HG03571 (cell line): ENCODE data around the gene C22orf23.
A peak's percentile ranks its signal among the peaks of the same experiment; 100 is the strongest.

ENCODE experiments used
- ATAC-seq: cut with Tn5 transposase; IDR thresholded peaks from one replicate; pipeline ENCODE4 v1.9.1; 2021; ENCODE audit not compliant: unreplicated experiment

C22orf23 gene

DNA sequence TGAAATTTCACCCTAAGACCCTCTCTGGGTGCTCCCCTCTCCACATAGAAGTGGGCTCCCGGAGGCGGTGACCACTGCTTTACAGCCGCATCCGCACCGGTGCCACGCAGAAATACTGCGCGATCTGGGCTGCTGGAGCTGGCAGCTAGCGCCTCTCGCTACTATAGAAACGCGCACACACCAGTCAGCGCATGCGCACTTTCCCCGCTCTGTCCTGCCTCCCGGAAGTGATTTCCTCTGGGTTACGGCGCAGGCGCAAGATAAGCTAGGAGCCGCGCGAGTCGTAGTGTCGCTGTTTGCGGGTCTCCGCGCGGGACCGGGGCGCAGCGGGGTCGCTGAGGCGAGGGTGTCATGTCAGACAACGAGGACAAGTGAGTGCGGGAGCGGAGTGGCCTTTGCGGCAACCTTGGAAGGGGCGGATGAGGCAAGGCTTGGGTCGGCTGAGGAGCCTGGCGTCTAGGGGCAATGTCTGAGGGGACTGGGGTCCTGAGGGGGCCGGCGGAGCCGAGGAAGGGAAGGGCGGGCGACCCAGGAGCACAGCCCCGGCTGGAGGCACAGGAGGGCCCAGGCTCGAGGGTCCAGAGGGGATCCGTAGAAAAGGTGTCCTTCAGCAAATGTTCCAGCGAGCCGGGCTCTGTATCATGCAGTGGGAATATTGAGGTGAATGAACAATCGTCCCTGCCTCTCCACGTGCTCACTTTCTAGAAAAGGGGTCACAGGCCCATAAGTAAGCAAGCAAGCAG is at the start of gene C22orf23, which contains the start of gene POLR2F:
Gene C22orf23, minus strand, starts transcription at position 165 of the 743 bp plus-strand sequence. CDS start 452 bp downstream, outside the sequence.
Gene POLR2F, plus strand, starts transcription at position 263 of the 743 bp plus-strand sequence. Its CDS starts 89 bp downstream, at position 352.
- peak; percentile 83 for ATAC-seq

DNA sequence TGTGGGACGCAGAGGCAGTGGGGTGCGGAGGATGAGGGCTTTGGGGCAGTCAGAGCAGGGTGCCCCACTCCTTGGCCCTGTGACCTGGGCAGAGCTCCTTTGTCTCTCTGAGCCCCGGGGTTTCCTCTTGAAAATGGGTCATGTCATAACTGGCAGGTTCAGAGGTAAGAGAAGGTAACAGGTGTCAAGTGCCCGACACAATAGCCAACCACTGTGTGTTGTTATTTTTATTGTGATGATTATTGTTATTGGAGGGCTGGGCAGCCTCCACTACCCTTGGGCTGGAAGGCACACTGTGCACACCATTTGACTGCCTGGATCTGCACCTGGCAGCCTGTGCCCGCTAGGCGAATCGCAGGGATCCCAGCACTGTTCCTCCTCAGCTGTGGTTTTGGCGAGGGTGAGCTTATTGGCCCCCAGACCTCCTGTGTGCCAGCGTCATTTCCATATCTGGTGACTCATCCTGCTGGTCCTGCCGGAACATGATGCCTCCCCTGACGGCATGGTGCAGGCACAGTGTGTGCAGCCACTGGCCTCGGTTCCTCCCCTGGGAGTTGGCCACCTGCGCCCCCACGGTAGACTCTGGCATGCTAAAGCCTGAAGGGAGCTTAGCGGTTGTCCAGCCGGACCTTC is 46.4 kb upstream of the C22orf23 start:
- ATAC-seq, result no peak

DNA sequence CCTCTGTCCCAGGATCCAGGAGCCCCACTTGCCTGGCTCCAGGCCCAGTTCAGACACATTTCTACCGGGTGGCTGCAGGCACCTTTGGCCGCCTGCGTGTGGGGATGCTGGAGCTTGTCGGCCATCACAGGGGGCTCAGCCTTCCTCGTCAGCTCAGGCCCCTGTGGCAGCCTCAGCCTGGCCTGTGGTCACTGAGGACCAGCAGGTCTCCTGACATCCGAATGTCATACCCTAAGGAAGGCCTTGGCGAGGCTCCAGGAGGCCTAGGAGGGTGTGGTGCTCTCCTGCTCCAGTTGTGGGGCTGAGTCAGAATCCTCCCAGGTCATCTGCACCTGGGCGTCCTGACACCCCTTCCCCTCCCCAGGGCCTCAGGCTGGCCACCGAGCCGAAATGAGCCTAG is 45.8 kb upstream of the C22orf23 start:
- no peak for ATAC-seq

DNA sequence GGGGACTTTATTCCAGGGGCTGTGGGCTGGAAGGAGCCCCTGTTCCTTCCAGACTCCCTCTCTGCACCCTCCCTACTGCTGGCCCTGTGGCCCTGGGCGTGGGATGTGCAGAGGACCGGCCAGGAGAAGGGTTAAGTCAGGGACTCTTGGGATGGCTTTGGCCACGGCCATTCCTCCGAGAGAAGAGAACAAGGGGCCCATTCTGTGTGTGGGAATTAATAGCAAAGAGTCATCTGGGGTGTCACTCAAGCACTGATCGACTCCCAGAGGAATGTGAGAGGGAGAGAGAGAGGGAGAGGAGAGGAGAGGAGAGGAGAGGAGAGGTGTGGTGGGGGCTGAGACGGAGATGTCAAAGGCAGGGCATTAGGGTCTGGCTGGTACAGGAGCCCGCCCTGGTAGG is 45.1 kb upstream of the C22orf23 start:
- ATAC-seq, result no peak

DNA sequence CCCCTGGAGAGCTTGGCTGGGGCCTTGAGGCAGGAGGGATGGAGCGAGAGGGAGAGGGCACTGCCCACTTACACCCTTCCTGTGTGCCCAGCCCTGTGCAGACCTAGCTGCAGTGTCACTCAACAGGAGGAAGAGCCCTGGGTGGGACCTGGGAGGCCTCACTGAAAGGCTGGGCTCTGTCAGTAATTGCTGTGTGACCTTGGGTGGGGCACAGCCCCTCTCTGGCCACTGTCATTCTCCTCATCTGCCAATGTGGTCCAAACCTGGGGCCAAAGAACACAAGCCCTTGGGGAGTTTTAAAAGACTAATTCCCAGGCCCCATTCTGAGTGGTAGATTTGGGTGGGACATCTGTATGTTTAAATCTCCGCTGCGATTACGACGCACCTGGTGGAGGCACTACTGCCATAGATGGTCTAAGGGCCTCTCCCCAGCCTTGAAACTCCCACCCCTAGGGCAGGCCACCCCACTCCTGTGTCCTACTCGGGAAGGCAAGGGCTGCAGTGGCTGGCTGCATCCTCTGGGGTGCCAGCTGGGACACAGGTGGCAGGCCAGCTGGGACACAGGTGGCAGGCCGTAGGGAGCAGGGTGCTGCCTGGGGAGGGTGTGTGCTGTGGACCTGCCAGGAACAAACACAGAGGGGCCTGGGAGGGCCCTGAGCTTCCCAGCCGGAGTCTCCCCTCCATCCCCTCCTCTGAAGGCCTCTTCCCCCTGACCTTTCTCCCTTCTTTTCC is 43.3 kb upstream of the C22orf23 start:
- ATAC-seq, result no peak

DNA sequence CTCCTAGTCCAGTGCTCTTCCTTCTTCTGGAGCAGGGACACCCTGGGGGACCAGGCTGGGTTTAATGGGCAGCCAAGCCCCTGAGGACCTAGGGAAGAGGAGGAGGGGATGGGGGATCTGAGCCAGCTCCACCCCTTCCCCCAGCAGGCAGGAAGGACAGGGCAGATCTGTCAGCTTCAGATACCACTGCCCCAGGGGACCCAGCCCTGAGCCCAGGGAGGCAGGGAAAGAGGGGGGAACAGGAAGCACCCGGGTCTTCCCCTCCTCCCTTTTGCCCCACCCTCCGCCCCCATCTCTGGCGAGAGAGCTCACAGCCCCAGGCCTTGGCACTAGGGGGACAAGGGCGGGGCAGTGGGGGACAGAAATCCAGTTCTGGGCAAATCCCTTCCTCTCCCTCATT is 42.7 kb upstream of the C22orf23 start:
- ATAC-seq, result no peak

DNA sequence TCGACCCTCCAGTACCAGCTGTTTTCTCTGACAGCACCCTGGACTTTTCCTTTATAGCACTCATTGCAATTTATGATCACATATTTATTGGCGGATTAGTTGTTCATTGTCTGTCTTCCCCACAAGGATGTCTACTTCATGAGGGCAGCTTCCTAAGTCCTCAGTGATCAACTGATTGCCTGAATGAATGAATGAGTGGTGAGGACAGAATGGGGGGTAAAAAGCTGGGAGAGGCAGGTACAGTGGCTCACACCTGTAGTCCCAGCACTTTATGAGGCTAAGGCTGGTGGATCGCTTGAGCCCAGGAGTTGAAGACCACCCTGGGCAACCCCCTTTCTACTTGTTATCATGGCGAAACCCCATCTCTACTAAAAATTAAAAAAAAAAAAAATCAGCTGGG is 42.1 kb upstream of the C22orf23 start:
- no peak for ATAC-seq

DNA sequence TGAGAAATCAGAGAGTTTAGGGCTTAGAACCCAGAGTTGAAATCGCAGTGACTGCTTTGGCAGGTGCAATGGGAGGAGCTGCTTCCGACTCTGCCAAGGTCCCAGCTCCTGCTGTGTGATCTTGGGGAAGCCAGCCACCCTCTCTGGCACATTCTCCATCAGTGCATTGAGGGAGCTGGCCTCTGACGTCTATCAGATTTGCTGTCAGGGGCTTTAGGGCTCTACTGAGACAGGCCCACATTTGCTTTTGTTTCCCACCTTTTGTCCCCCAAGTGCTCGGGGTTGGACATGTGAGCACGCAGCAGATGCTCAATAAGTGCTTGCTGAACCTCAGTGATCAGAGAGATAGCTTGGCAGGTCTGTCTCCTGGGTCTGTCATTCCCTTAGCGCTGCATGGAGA is 41.6 kb upstream of the C22orf23 start:
- no peak for ATAC-seq

DNA sequence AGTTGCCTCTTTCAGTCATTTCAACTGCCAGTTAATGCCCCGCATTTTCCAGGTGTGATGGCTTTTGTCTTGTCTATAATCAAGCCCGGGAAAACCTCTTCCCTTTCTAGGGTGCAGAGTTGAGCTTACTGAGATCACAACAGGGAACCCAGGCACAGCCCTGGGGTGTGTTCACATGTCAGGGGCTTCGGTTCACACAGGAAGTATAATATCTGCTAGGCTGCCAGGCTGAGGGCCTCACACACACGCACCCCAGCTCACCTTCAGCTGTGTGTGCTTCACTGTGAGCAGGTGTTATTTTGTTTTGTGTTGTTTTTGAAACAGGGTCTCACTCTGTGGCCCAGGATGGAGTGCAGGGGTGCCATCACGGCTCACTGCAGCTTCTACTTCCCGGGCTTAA is 40.6 kb upstream of the C22orf23 start:
- ATAC-seq, result no peak

DNA sequence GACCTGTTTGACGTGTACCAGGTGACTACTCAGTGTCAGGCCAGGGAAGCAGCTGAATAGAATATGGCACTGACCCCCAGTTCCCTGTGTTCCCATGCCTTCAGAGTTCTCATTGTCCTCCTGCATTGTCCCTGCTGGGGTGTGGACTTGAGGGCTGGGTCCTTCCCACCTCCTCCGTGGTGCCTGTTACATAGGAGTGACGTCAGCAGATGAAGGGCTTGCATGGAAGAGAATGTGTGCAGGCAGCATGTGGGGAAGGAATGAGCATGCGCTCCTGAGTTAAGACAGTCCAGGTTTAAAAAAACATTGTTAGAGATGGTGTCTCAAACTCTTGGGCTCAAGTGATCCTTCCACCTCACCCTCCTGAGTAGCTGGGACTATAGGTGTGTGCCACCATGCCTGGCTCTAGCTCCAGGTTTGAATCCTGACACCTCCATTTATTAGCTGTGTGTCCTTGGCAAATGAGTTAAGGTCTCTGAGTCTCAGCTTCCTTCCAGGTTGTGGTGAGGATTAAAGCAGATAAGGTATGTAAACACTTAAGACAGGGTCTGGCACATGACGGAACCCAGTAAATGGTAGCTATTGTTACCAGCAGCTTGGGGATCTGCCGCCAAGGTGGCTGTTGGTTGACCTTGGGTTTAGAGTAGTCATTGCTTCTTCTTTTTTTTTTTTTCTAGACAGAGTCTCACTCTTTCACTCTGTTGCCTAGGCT is 38.5 kb upstream of the C22orf23 start:
- no peak for ATAC-seq

DNA sequence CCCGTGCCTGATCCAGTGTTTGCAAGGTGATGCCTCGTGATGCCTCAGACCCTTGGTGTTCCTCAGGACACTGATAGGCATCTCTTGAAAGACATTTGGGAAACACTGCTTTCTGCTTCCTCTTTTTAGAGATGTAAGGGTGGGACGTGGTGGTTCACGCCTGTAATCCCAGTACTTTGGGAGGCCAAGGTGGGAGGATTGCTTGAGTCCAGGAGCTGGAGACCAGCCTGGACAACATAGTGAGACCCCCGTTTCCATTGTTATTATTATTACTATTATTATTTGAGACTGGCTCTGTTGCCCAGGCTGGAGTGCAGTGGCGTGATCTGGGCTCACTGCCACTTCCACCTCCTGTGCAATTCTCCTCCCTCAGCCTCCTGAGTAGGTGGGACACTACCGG is 37.5 kb upstream of the C22orf23 start:
- no peak for ATAC-seq

DNA sequence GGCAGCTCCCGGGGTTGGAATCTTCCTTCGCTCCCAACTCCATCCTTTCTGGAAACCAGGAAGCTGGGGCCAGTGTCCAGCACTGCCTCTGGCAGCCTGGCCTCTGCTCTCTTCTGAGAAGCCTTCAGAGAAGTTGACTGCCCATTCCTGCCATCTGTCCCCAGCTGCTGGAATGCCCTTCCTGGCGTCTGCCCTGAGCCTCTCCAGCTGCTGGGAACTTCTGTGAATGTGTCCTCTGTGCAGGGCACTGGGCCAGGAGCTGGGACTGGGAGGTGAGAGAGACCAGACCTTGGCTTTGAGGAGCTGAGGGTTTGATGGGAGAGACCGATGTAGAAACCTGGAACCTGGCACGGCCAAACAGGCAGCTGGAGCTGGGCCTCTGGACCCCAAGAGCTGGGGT is 36.9 kb upstream of the C22orf23 start:
- ATAC-seq, result no peak

DNA sequence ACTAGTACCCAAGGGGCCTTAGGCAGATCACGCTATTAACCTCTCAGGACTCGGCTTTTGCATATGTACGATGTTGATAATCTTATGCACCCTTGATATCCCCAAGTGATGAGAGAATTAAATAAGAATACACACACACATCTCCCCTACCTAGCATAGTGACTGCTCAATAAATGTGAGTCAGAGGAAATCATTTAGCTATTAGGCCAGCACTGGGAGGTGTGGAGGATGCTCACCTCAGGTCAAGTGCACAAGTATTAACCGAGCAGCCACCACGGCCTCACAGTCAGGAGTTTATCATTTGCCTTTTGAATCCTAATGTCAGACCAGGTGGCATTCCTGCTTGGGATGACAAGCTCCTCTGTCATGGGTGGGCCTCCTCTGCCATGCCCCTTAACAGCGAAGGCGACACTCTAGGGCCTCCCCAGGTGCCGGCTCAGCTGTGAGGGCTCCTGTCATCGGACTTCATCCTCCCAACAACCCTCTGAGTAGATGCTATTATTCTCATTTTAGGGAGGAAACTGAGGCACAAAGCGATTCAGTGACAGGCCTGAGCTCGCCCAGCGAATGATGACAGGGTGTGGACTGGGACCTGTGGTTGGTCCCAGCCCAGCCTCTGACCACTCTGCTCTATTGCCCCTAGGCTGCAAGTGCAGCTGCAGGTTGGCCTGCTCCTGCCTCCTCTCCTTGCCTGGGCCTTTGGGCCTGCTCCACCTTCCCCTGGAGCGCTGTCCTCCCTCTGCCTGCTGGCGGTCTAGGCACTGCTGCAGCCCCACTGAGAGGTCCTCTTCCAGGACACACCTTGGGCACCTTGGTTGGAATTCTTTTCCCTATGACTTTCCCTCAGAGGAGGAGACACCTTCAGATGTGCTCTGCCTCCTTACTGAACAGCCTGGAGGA is 36.0 kb upstream of the C22orf23 start:
- no peak for ATAC-seq

DNA sequence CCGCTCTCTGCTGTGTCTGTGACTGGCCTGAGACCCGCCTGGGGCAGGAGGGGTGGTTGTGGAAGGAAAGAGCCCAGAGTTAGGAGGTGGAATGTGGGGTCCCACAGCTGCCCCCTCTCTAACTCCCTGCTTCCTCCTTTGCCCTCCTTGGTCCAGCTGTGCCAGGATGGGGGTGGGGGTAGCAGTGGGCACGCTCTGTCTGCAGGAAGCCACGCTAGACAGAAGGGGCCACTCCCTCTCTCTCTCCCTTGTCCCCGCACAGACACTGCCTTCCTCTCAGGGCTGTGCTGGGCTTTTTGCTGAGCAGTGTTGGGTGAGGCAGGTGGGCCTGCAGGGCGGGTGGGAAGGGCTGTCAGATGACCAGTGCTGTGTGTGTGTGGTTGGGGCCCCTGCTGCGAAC is 33.0 kb upstream of the C22orf23 start:
- ATAC-seq, result no peak

DNA sequence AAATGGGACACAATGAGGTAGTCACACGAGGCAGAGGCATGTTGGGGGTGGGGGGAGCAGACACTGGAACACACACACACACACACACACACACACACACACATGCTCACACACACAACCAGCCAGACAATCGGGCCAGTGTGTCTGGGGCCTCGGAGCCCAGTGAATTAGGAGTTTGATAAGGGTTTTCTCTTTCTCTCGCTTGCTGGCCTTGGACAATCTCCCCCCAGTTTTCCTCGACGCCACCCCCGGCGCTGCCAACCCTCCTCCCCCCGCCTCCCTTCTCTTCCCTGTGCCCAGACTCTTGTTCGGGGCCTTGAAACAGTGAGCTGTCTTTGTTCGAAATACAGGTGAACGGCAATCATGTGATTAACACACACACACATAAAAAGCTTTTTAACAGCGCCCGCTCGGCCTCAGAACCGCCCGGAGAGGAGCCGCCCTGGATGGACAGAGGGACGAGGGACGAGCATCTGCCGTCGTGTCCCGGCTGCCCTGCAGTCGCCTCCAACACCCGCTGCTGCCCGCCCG is 32.4 kb upstream of the C22orf23 start:
- no peak for ATAC-seq

DNA sequence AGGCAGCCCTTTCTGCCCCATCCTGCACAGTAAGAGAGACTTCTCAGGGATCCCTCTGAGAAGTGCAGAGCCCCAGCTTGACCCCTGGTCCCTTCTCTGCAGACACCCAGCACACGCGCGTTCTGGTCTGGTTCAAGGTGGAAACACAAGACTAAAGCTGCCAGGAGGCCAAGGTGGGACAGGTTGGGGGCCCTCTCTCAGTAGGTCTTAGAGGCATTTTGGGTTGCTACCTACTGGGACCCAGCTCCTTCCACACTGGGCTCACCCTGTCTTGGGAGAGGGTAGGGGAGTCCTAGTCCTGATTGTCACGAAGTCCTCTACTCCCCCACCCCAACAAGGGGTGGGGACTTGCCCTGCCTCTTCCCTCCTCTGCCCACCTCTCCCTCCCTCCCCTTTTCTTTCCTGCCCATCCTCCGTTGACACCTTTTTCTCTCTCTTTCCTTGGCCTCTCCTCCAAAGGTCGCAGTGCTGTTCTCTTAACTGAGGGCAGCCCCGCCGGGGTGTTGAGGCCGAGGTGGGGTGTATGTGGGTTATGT is 31.7 kb upstream of the C22orf23 start:
- ATAC-seq, result no peak

DNA sequence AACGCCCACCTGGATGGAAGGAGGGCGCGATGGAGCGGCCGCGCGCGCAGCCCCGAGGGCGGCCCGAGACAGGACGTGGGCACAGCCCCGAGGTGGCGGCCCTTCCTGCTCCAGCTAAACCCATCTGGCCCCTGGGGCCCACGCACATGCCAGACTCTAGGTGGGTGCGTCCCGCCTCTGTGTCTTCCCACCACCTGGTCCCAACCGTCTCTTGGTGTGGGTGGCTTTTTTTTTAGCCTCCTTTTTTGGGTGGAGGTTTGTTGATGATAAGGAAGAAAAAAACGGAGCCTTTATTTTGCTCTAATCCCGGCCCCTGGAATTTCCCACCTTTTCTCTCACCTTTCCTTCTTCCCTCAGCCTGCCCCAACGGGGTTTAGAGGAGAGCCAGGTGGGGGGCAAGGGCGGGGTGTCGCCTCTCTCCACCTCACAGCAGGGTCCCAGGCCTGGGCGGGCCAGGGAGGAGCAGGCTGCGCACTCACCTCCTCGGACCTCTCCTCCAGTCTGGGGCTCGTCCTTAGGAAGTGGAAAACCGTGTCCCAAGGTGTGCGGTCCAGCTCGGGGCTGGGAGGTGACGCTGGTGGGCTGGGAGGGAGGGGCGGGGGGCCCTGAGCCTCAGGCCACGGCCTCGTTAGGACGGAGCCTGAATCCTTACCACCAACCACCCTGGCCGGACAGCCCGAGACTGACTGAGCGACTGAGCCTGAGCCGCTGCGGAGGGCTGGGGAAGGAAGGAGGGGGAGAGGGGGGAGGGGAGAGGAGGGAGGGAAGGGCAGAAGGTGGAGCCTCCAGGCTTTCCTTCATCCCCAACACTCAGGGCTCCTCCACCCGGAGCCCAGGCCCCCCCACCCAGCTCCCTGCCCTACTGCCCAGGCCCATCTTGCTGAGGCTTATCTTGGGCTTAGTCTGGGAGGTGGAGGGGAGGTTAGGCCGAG is 30.7 kb upstream of the C22orf23 start, which contains the start of gene SOX10:
Gene SOX10, minus strand, starts transcription at position 696 of the 932 bp plus-strand sequence. CDS start 771 bp downstream, outside the sequence.
- no peak for ATAC-seq
